CD4-positive, CD25-positive, alpha-beta regulatory T cell (primary cell): ENCODE measurements around the gene CCDC92B. TPM values are rescaled to one million over a fixed set of nuclear protein-coding genes. Genes with fewer than 3 reads are reported as not detected.

ENCODE experiments used
- ATAC-seq, 2 donors: fragments of 150-1000 bp; cut with Tn5 transposase; one replicate each; pipeline ENCODE4 v1.10.0; 2021; ENCODE audit warnings: low read depth in 2 of 2, moderate number of reproducible peaks in 2 of 2, moderate library complexity in 1 of 2
- DNase-seq, 3 donors: peaks; one replicate each; pipeline versions ENCODE4 v3.0.0 to v3.0.0-alpha.2; 2012 to 2022; ENCODE audit warnings: mixed read lengths in 1 of 3
- H3K27ac ChIP-seq: one replicate; pipeline ENCODE4 v1.7.0; 2013; ENCODE audit warnings: mild to moderate bottlenecking, low read length; ENCODE audit not compliant: insufficient read depth, poor library complexity, severe bottlenecking
- H3K27me3 ChIP-seq: one replicate; pipeline ENCODE4 v1.7.0; 2013; ENCODE audit warnings: low read length; ENCODE audit not compliant: control insufficient read depth, insufficient read depth
- H3K36me3 ChIP-seq: one replicate; pipeline ENCODE4 v1.7.0; 2013; ENCODE audit warnings: mild to moderate bottlenecking, low read length, moderate library complexity; ENCODE audit not compliant: control insufficient read depth, insufficient read depth
- H3K4me1 ChIP-seq: 2 replicates; pipeline ENCODE4 v1.7.0; 2013; ENCODE audit warnings: mild to moderate bottlenecking, low read length; ENCODE audit not compliant: insufficient read depth, control insufficient read depth, poor library complexity, severe bottlenecking
- H3K4me3 ChIP-seq: one replicate; pipeline ENCODE4 v1.7.0; 2013; ENCODE audit warnings: low read depth, mild to moderate bottlenecking, low read length, moderate library complexity
- H3K9me3 ChIP-seq, 2 experiments: 1 replicate in 1 of 2; 2 replicates in 1 of 2; pipeline ENCODE4 v1.7.0; 2013; ENCODE audit warnings: low read length in 2 of 2, mild to moderate bottlenecking in 1 of 2, moderate library complexity in 1 of 2; ENCODE audit not compliant: control insufficient read depth in 2 of 2
- H3K27ac Mint-ChIP-seq, 3 donors: one replicate each; pipeline ENCODE4 v1.8.0; 2020 to 2022; ENCODE audit warnings: mild to moderate bottlenecking in 3 of 3, mixed read lengths in 3 of 3, moderate library complexity in 2 of 3
- H3K27me3 Mint-ChIP-seq: one replicate; pipeline ENCODE4 v1.8.0; 2022; ENCODE audit warnings: mild to moderate bottlenecking, mixed read lengths
- H3K36me3 Mint-ChIP-seq: one replicate; pipeline ENCODE4 v1.8.0; 2020; ENCODE audit warnings: mixed read lengths
- H3K4me1 Mint-ChIP-seq, 4 donors: one replicate each; pipeline ENCODE4 v1.8.0; 2020 to 2022; ENCODE audit warnings: mixed read lengths in 4 of 4, mild to moderate bottlenecking in 1 of 4
- H3K4me3 Mint-ChIP-seq, 4 donors: one replicate each; pipeline ENCODE4 v1.8.0; 2020 to 2022; ENCODE audit warnings: mild to moderate bottlenecking in 4 of 4, mixed read lengths in 4 of 4, moderate library complexity in 3 of 4
- H3K9me3 Mint-ChIP-seq, 7 donors: one replicate each; pipeline ENCODE4 v1.8.0; 2020 to 2022; ENCODE audit warnings: mixed read lengths in 7 of 7, mild to moderate bottlenecking in 3 of 7, moderate library complexity in 2 of 7
- polyA plus RNA-seq, 4 donors: library from polyadenylated mRNA; unstranded; fragments of 300-500 nt; fragmentation: Illumina TruSeq; gene quantifications; one replicate each; pipeline ENCODE4 v1.2.3, GENCODE V29; 2021
- total RNA-seq: library from RNA; stranded (reverse); gene quantifications from one replicate; pipeline ENCODE4 v1.2.3, GENCODE V29; 2022

The CCDC92B gene
- total and polyA plus RNA-seq, 5 donors from 2014 or later: 0.12 TPM; not detected in 4

GRCh38 chr17:2704031-2704889, 45.2 kb downstream of the CCDC92B start:
- peaks cover 14% of the 10 kb centered on the region for H3K36me3 ChIP-seq
- Mint-ChIP-seq H3K4me3 (no peak overlapping the region), H3K4me1 (peaks cover 0 to 24% (median 8%) of the 10 kb centered on the region in 4 donors), H3K27ac (peak overlapping the region in 1 of 3 donors; percentile 76), H3K27me3 (no peaks in the 10 kb centered on the region), H3K9me3 (no peaks in the 10 kb centered on the region), H3K36me3 (no peaks in the 10 kb centered on the region)
- H3K4me3 ChIP-seq: no peak overlapping the region
- peaks cover 6% of the 10 kb centered on the region for H3K4me1 ChIP-seq
- DNase-seq (no peak), ATAC-seq (no peak)
- H3K9me3 ChIP-seq: no peaks in the 10 kb centered on the region
- H3K27me3 ChIP-seq: no peaks in the 10 kb centered on the region
- H3K27ac ChIP-seq: no peak overlapping the region

- Mint-ChIP-seq H3K27ac (no peak overlapping the region), H3K9me3 (no peaks in the 10 kb centered on the region), H3K27me3 (no peaks in the 10 kb centered on the region), H3K4me3 (no peak overlapping the region), H3K36me3 (no peaks in the 10 kb centered on the region), H3K4me1 (peaks cover 0 to 18% (median 4%) of the 10 kb centered on the region in 4 donors)
- Histone ChIP-seq H3K4me1 (peaks cover 4% of the 10 kb centered on the region), H3K9me3 (no peaks in the 10 kb centered on the region), H3K36me3 (peaks cover 14% of the 10 kb centered on the region), H3K27me3 (no peaks in the 10 kb centered on the region), H3K27ac (no peak overlapping the region), H3K4me3 (no peak overlapping the region)
- no peak for ATAC-seq
- DNase-seq: no peak
Observed at GRCh38 chr17:2703606-2704005, 45.8 kb downstream of the CCDC92B start.

GRCh38 chr17:2703181-2703580, 46.3 kb downstream of the CCDC92B start:
- Histone ChIP-seq H3K9me3 (no peaks in the 10 kb centered on the region), H3K4me1 (peaks cover 2% of the 10 kb centered on the region), H3K36me3 (peaks cover 17% of the 10 kb centered on the region), H3K27ac (no peak overlapping the region), H3K4me3 (no peak overlapping the region), H3K27me3 (no peaks in the 10 kb centered on the region)
- no peaks in the 10 kb centered on the region for H3K36me3 Mint-ChIP-seq
- ATAC-seq (no peak), DNase-seq (no peak)
- H3K27me3 Mint-ChIP-seq: no peaks in the 10 kb centered on the region
- no peak overlapping the region for H3K27ac Mint-ChIP-seq
- H3K4me3 Mint-ChIP-seq: no peak overlapping the region
- H3K9me3 Mint-ChIP-seq: no peaks in the 10 kb centered on the region
- peaks cover 0 to 14% (median 3%) of the 10 kb centered on the region in 4 donors for H3K4me1 Mint-ChIP-seq

- no peaks in the 10 kb centered on the region for H3K9me3 ChIP-seq
- no peak overlapping the region for H3K27ac ChIP-seq
- peak overlapping the region in 1 of 4 donors; percentile 76 for H3K4me3 Mint-ChIP-seq
- H3K36me3 Mint-ChIP-seq: no peaks in the 10 kb centered on the region
- H3K4me1 Mint-ChIP-seq: peaks cover 0 to 13% (median 3%) of the 10 kb centered on the region in 4 donors
- no peak overlapping the region for H3K4me3 ChIP-seq
- DNase-seq (no peak), ATAC-seq (no peak)
- H3K9me3 Mint-ChIP-seq: no peaks in the 10 kb centered on the region
- peaks cover 17% of the 10 kb centered on the region for H3K36me3 ChIP-seq
- H3K27me3 Mint-ChIP-seq: no peaks in the 10 kb centered on the region
- no peaks in the 10 kb centered on the region for H3K4me1 ChIP-seq
- H3K27ac Mint-ChIP-seq: no peak overlapping the region
- H3K27me3 ChIP-seq: no peaks in the 10 kb centered on the region
Observed at GRCh38 chr17:2701996-2702741, 47.3 kb downstream of the CCDC92B start.

DNA sequence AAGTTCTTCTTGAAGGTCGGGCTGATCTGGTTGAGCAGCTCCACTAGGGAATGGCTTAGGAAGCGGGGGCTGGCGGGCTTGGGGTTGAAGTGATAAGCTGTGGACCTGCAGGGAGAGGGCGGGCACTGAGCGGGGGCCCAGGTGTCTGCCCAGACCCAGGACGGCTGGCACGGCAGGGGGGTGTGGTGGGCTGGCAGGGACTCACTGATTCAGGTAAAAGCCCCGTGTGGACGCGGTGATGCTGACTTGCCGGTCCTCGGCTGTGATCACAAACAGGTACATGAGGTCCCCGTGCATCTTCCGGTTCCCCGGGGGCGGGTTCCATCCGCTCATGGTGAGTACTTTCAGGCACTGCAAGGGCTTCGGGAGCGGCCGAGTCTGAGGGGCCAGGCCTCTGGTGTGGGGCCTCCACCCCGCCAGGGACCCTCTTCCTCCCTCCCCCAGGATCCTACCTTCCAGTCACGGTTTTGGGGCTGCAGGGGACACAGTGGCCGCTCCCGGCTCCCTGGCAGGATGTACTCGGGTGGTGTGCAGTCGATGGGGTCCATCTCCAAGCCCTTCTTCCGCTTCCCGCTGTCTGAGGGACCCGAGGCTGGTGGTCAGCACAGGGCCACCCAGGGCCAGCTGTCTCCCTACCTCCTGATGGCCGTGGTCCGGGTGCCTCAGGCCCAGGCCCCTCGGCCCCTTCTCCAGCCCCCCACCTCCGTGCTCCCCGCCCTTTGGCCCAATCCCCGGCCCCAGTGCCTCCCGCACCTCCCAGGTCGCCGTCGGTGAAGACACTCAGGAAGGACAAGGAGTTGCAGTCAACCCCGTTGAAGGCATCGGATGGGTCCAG, 48.1 kb downstream of the CCDC92B start:
- Mint-ChIP-seq H3K4me1 (peaks cover 0 to 9% (median 3%) of the 10 kb centered on the region in 4 donors), H3K9me3 (no peaks in the 10 kb centered on the region), H3K36me3 (no peaks in the 10 kb centered on the region), H3K27me3 (no peaks in the 10 kb centered on the region), H3K4me3 (no peak overlapping the region), H3K27ac (no peak overlapping the region)
- Histone ChIP-seq H3K36me3 (peaks cover 17% of the 10 kb centered on the region), H3K27ac (no peak overlapping the region), H3K4me3 (no peak overlapping the region), H3K9me3 (no peaks in the 10 kb centered on the region), H3K27me3 (no peaks in the 10 kb centered on the region), H3K4me1 (no peaks in the 10 kb centered on the region)
- DNase-seq: no peak
- no peak for ATAC-seq

DNA sequence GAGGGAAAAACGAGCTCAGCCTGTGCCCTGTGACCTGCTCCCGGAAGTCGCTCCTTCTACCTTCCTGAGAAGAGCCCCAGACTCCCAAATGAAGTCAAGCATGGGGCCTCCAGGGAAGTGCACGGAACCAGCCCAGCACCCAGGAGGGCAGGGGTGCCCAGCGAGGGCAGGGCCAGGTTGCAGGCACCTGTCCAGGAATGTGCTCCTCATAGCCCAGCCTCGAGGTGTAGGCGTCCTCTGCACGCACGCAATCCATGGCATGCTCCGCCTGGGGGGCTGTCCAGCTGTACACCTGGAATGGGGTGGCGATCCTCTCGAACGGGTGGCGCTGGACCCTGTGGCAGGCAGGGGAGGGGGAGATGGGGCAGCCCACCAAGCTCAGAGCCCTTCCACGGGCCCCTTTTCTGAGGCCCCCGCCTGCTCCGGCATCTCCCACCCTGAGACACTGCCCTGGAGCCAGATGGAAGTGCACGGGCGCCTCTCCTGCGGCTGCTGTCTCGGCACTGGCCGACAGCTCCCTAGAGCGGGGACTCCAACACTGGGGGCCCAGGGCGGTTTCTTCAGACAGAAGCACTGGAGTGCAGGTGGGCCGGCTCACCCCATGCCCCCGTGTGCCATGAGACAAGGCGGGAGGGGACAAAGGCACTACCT, 48.8 kb downstream of the CCDC92B start:
- Mint-ChIP-seq H3K4me1 (peaks cover 0 to 8% (median 2%) of the 10 kb centered on the region in 4 donors), H3K27me3 (no peaks in the 10 kb centered on the region), H3K4me3 (no peak overlapping the region), H3K9me3 (no peaks in the 10 kb centered on the region), H3K36me3 (no peaks in the 10 kb centered on the region), H3K27ac (no peak overlapping the region)
- no peaks in the 10 kb centered on the region for H3K9me3 ChIP-seq
- H3K27ac ChIP-seq: no peak overlapping the region
- no peaks in the 10 kb centered on the region for H3K27me3 ChIP-seq
- DNase-seq: no peak
- no peak overlapping the region for H3K4me3 ChIP-seq
- H3K36me3 ChIP-seq: peaks cover 20% of the 10 kb centered on the region
- no peak for ATAC-seq
- no peaks in the 10 kb centered on the region for H3K4me1 ChIP-seq

DNA sequence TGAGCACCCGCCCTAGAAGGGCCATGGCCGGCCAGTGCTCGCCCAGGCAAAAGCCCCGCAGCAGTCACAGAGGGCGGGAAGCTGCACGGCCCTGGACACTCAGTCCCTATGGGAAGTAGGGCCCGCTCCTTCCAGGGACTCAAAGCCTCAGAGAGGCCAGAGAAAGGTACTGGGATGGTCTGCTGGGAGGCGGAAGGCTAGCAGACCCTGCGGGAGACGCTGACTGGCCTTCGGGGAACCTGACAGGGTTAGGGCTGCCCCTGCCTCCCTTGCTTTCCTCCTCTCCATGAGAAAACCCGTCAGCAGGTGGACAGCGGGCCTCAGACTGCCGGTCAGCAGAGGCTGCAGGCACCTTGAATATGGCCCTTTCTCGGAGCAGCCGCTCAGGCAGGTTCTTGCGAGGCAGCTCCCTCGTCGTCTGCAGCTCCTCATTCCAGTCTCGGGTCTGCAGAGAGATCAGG, 49.4 kb downstream of the CCDC92B start:
- Histone ChIP-seq H3K9me3 (no peaks in the 10 kb centered on the region), H3K27me3 (no peaks in the 10 kb centered on the region), H3K27ac (no peak overlapping the region), H3K4me1 (no peaks in the 10 kb centered on the region), H3K36me3 (peaks cover 22% of the 10 kb centered on the region), H3K4me3 (no peak overlapping the region)
- no peaks in the 10 kb centered on the region for H3K36me3 Mint-ChIP-seq
- ATAC-seq (no peak), DNase-seq (no peak)
- no peaks in the 10 kb centered on the region for H3K27me3 Mint-ChIP-seq
- H3K27ac Mint-ChIP-seq: no peak overlapping the region
- peaks cover 0 to 2% (median under 1%) of the 10 kb centered on the region in 4 donors for H3K4me1 Mint-ChIP-seq
- no peak overlapping the region for H3K4me3 Mint-ChIP-seq
- H3K9me3 Mint-ChIP-seq: no peaks in the 10 kb centered on the region
